ENCODE results near the gene KIF12. TPM values are rescaled to one million over a fixed set of nuclear protein-coding genes. Genes with fewer than 3 reads are reported as not detected.
"Not testable (repeated sequence)": the region's sequence is repeated elsewhere in the genome, so short reads cannot be mapped to it uniquely, and the experiment has no call there.

Gene KIF12
- total RNA-seq, 1 donor from 2014 or later: 4.8 TPM

DNA sequence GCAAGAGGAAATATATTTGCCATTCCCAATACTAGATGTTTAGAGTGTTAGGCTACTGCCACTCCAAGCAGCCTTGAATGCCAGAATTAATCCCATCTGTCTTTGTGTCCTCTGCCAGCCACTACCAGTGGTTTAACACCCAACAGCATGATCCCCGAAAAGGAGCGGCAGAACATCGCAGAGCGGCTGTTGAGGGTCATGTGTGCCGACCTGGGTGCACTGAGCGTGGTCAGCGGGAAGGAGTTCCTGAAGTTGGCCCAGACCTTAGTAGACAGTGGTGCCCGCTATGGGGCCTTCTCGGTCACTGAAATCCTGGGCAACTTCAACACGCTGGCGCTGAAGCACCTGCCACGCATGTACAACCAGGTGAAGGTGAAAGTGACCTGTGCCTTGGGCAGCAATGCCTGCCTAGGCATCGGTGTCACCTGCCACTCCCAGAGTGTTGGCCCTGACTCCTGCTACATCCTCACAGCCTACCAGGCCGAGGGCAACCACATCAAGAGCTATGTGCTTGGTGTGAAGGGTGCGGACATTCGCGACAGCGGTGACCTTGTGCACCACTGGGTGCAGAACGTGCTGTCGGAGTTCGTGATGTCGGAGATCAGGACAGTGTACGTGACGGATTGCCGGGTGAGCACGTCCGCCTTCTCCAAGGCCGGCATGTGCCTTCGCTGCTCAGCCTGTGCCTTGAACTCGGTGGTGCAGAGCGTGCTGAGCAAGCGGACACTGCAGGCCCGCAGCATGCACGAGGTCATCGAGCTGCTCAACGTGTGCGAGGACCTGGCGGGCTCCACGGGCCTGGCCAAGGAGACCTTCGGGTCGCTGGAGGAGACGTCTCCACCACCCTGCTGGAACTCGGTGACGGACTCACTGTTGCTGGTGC, 50.3 kb downstream of the KIF12 start:
- TF ChIP-seq, protein P1, sequence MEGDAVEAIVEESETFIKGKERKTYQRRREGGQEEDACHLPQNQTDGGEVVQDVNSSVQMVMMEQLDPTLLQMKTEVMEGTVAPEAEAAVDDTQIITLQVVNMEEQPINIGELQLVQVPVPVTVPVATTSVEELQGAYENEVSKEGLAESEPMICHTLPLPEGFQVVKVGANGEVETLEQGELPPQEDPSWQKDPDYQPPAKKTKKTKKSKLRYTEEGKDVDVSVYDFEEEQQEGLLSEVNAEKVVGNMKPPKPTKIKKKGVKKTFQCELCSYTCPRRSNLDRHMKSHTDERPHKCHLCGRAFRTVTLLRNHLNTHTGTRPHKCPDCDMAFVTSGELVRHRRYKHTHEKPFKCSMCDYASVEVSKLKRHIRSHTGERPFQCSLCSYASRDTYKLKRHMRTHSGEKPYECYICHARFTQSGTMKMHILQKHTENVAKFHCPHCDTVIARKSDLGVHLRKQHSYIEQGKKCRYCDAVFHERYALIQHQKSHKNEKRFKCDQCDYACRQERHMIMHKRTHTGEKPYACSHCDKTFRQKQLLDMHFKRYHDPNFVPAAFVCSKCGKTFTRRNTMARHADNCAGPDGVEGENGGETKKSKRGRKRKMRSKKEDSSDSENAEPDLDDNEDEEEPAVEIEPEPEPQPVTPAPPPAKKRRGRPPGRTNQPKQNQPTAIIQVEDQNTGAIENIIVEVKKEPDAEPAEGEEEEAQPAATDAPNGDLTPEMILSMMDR (IDR thresholded peaks at IDR 0.05): no peak
- DNase-seq (no peak), ATAC-seq (no peak)
- Histone ChIP-seq H3K4me3 (no peak overlapping the region), H3K9me3 (no peaks in the 10 kb centered on the region), H3K4me1 (no peaks in the 10 kb centered on the region), H3K36me3 (peaks cover 25% of the 10 kb centered on the region), H3K27me3 (ENCODE audit: low read depth) (no peaks in the 10 kb centered on the region), H3K27ac (no peak overlapping the region)
- intact Hi-C loops (cut with DNase I): no loop called here

DNA sequence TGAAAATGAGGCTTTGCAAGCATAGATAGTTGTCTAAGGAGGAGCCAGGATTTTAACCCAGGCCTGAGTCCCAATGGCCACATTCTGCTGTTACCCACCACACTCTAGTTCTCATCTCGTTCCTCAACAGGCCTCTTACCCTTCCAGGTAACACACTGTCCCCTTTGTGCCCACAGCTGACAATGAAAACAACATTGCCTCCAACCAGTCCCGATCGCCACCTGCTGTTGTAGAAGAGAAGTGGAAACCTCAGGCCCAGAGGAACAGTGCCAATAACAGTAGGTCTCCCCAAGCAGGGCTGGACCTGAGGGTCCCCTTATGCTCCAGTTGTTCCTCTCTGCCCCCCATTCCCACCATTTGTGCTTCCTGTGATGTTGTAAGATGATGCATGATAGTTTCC, 51.4 kb downstream of the KIF12 start:
- no peak overlapping the region for H3K4me3 ChIP-seq
- no peak overlapping the region for H3K27ac ChIP-seq
- H3K27me3 ChIP-seq (ENCODE audit: low read depth): no peaks in the 10 kb centered on the region
- no peaks in the 10 kb centered on the region for H3K9me3 ChIP-seq
- TF ChIP-seq, protein P1 (IDR thresholded peaks at IDR 0.05): peak; percentile 33
- no peaks in the 10 kb centered on the region for H3K4me1 ChIP-seq
- peaks cover 25% of the 10 kb centered on the region for H3K36me3 ChIP-seq
- peak; percentile 33 to 54 for ATAC-seq
- no peak for DNase-seq
- intact Hi-C loops (cut with DNase I): no loop called here

DNA sequence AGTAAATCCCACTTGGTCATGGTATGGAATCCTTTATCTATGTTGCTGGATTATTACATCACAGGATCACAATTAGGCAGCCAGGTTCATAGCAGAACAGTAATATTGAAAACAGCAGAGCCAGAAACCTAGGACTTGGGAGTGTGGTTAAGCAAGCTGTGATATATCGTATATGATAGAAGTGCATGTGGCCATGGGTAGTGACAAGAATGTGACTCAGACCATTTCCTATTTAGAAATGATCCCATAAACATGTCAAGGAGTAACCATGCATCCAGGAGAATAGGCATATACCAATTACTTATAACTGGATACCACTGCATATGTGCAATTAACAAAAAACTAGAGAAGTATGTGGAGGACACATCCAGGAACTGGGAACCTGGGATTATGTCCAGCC, 52.2 kb downstream of the KIF12 start:
- Histone ChIP-seq H3K4me1 (no peaks in the 10 kb centered on the region), H3K9me3 (no peaks in the 10 kb centered on the region), H3K27me3 (ENCODE audit: low read depth) (no peaks in the 10 kb centered on the region), H3K27ac (no peak overlapping the region), H3K4me3 (no peak overlapping the region), H3K36me3 (peaks cover 25% of the 10 kb centered on the region)
- no peak for DNase-seq
- ATAC-seq: no peak
- TF ChIP-seq, protein P1 (IDR thresholded peaks at IDR 0.05): no peak
- intact Hi-C loops (cut with DNase I): no loop called here

DNA sequence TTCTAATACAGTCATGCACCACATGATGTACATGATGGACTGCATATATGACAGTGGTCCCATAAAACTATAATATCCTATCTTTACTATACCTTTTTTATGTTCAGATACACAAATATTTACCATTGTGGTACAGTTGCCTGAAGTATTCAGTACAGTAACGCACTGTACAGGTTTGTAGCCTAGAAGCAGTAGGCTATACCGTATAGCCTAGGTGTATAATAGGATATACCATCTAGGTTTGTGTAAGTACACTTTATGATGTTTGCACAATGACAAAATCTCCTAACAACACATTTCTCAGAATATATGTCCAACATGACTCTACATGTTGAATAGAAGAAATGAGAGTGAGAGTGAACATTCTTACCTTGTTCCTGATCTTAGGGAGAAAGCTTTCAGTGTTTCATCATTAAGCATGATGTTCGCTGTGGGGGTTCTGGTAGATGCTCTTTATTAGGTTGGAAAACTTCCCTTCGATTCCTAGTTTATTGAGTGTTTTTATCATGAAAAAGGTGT, 52.8 kb downstream of the KIF12 start:
- TF ChIP-seq, protein P1 (IDR thresholded peaks at IDR 0.05): no peak
- H3K4me3 ChIP-seq: no peak overlapping the region
- DNase-seq (no peak), ATAC-seq (no peak)
- H3K9me3 ChIP-seq: no peaks in the 10 kb centered on the region
- H3K27ac ChIP-seq: no peak overlapping the region
- peaks cover 25% of the 10 kb centered on the region for H3K36me3 ChIP-seq
- intact Hi-C loops (cut with DNase I): no loop called here
- no peaks in the 10 kb centered on the region for H3K27me3 ChIP-seq (ENCODE audit: low read depth)
- H3K4me1 ChIP-seq: no peaks in the 10 kb centered on the region

DNA sequence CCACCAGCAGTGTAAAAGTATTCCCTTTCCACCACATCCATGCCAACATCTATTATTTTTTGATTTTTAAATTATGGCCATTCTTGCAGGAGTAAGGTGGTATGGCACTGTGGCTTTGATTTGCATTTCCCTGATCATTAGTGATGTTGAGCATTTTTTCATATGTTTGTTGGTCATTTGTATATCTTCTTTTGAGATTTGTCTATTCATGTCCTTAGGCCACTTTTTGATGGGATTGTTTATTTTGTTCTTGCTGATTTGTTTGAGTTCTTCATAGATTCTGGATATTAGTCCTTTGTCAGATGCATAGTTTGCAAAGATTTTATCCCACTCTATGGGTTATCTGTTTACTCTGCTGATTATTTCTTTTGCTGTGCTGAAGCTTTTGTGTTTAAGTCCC, 55.4 kb downstream of the KIF12 start:
- ATAC-seq; intact Hi-C loops (cut with DNase I); H3K9me3 ChIP-seq; DNase-seq; H3K27ac ChIP-seq; H3K27me3 ChIP-seq (ENCODE audit: low read depth); H3K4me1 ChIP-seq; H3K4me3 ChIP-seq: not testable (repeated sequence)
- peaks cover 18% of the 10 kb centered on the region for H3K36me3 ChIP-seq

Other genes starting within 250 kb of the KIF12 start
- gene ZNF618, start 223.0 kb downstream of the KIF12 start, total RNA-seq: 10.2 TPM
- gene AMBP, start 21.0 kb downstream of the KIF12 start, total RNA-seq: 1.0 TPM
- gene COL27A1, start 56.2 kb upstream of the KIF12 start, total RNA-seq: 13.0 TPM
- gene ORM1, start 223.8 kb upstream of the KIF12 start, total RNA-seq: 9.2 TPM
- gene ORM2, start 230.6 kb upstream of the KIF12 start, total RNA-seq: 3.1 TPM

All from lower lobe of right lung (tissue), 2 donors.